H1 (cell line): ENCODE data around the gene FAM53C. TPM values are rescaled to one million over a fixed set of nuclear protein-coding genes. Genes with fewer than 3 reads are reported as not detected.

Experiments
- CTCF ChIA-PET: fragments of 300-600 bp; sonication (Branson Sonifier 250); formaldehyde crosslinking; loops from one replicate; lab custom pipeline; 2021; ENCODE audit not compliant: partially characterized antibody; lab: Charles Lee
- POLR2A ChIA-PET: fragments of 300-600 bp; sonication (Branson Sonifier 250); formaldehyde crosslinking; loops from one replicate; lab custom pipeline; 2021; ENCODE audit warnings: inconsistent platforms; ENCODE audit not compliant: partially characterized antibody; lab: Charles Lee
- DNase-seq, 2 experiments: peaks; one replicate each; pipeline versions ENCODE4 v3.0.0 to v3.0.0-alpha.2; 2010 to 2022; ENCODE audit warnings: low spot score in 2 of 2, low read depth in 1 of 2, mixed read lengths in 1 of 2
- FAIRE-seq: peaks from 2 replicates; lab custom pipeline; 2011; peaks lifted over from hg19 to GRCh38; lab: Jason Lieb, UNC
- H2AFZ ChIP-seq: 2 replicates; pipeline ENCODE4 v1.8.1; 2012; ENCODE audit warnings: low read length, inconsistent platforms
- H2AK5ac ChIP-seq: 2 replicates; pipeline ENCODE4 v1.6.1; 2013; ENCODE audit warnings: low read depth, low read length
- H2BK120ac ChIP-seq: replicated peaks from 2 replicates; pipeline ENCODE3; 2013; ENCODE audit warnings: low read depth, low read length, inconsistent platforms
- H2BK12ac ChIP-seq: 2 replicates; pipeline ENCODE4 v1.6.1; 2013; ENCODE audit warnings: low read depth, low read length
- H2BK15ac ChIP-seq: 2 replicates; pipeline ENCODE4 v1.6.1; 2013; ENCODE audit warnings: low read length
- H2BK20ac ChIP-seq: 2 replicates; pipeline ENCODE4 v1.6.1; 2013; ENCODE audit warnings: low read length
- H2BK5ac ChIP-seq: 2 replicates; pipeline ENCODE4 v1.6.1; 2013; ENCODE audit warnings: low read depth, low read length
- H3K14ac ChIP-seq: 2 replicates; pipeline ENCODE4 v1.6.1; 2013; ENCODE audit warnings: inconsistent platforms; ENCODE audit not compliant: insufficient read length
- H3K18ac ChIP-seq: 2 replicates; pipeline ENCODE4 v1.6.1; 2013; ENCODE audit warnings: low read length; ENCODE audit errors: extremely low read depth
- H3K23ac ChIP-seq: 2 replicates; pipeline ENCODE4 v1.6.1; 2013; ENCODE audit warnings: inconsistent platforms; ENCODE audit not compliant: insufficient read length
- H3K23me2 ChIP-seq: 2 replicates; pipeline ENCODE4 v1.6.1; 2013; ENCODE audit warnings: low read depth, low read length
- H3K27ac ChIP-seq: 2 replicates; pipeline ENCODE4 v1.6.1; 2011; ENCODE audit warnings: low read depth, low read length, inconsistent platforms
- H3K27me3 ChIP-seq, 4 experiments: replicated peaks in 1 of 4; 1 replicate in 1 of 4; 2 replicates in 3 of 4; pipeline versions ENCODE4 v1.6.1 to v1.8.1; 2011 to 2013; ENCODE audit warnings: low read length in 3 of 4, mild to moderate bottlenecking in 3 of 4, inconsistent platforms in 2 of 4, mixed read lengths in 2 of 4, moderate library complexity in 1 of 4; ENCODE audit not compliant: control insufficient read depth in 3 of 4, insufficient read depth in 3 of 4; ENCODE audit errors: extremely low read depth in 1 of 4
- H3K36me3 ChIP-seq, 4 experiments: 2 replicates each; pipeline versions ENCODE4 v1.6.1 to v1.8.1; 2011 to 2013; ENCODE audit warnings: mild to moderate bottlenecking in 4 of 4, low read length in 3 of 4, moderate library complexity in 2 of 4, control low read depth in 1 of 4, inconsistent platforms in 1 of 4; ENCODE audit not compliant: insufficient read depth in 4 of 4, control insufficient read depth in 2 of 4
- H3K4ac ChIP-seq: replicated peaks from 2 replicates; pipeline ENCODE3; 2013; ENCODE audit warnings: low read length, low read depth, mixed read lengths, inconsistent platforms; ENCODE audit not compliant: insufficient read length
- H3K4me1 ChIP-seq, 4 experiments: replicated peaks in 1 of 4; 1 replicate in 1 of 4; 2 replicates in 3 of 4; pipeline versions ENCODE4 v1.6.1 to v1.8.1; 2011 to 2013; ENCODE audit warnings: low read length in 3 of 4, inconsistent platforms in 2 of 4, mixed read lengths in 1 of 4; ENCODE audit not compliant: insufficient read depth in 4 of 4, control insufficient read depth in 3 of 4
- H3K4me2 ChIP-seq, 2 experiments: 2 replicates each; pipeline versions ENCODE4 v1.6.1 to v1.8.1; 2011 to 2013; ENCODE audit warnings: low read depth in 2 of 2, low read length in 2 of 2, control low read depth in 1 of 2, inconsistent platforms in 1 of 2, mild to moderate bottlenecking in 1 of 2; ENCODE audit not compliant: insufficient read depth in 1 of 2
- H3K4me3 ChIP-seq, 4 experiments: fragments of 200-600, 300-600 bp in 1 of 4; sonication (generic), shearing (Covaris generic), sonication (Bioruptor Twin) in 1 of 4; 2 replicates each; pipeline versions ENCODE4 v1.5.1 to v1.8.1; 2011 to 2016; ENCODE audit warnings: low read length in 4 of 4, low read depth in 3 of 4, control low read depth in 2 of 4, inconsistent platforms in 2 of 4, mild to moderate bottlenecking in 2 of 4, mixed read lengths in 1 of 4, moderate library complexity in 1 of 4; ENCODE audit not compliant: insufficient read depth in 2 of 4; ENCODE audit errors: extremely low read depth in 1 of 4
- H3K56ac ChIP-seq: replicated peaks from 2 replicates; pipeline ENCODE3; 2013; ENCODE audit warnings: low read depth, mild to moderate bottlenecking, mixed read lengths, low read length, inconsistent platforms; ENCODE audit not compliant: insufficient read length
- H3K79me1 ChIP-seq: 2 replicates; pipeline ENCODE4 v1.6.1; 2013; ENCODE audit warnings: low read depth, low read length, control low read depth
- H3K79me2 ChIP-seq, 2 experiments: 2 replicates each; pipeline versions ENCODE4 v1.6.1 to v1.8.1; 2012 to 2013; ENCODE audit warnings: low read length in 2 of 2, mild to moderate bottlenecking in 2 of 2, inconsistent platforms in 1 of 2; ENCODE audit not compliant: insufficient read depth in 2 of 2, control insufficient read depth in 1 of 2
- H3K9ac ChIP-seq, 4 experiments: replicated peaks in 1 of 4; 1 replicate in 1 of 4; 2 replicates in 3 of 4; pipeline versions ENCODE4 v1.6.1 to v1.8.1; 2011 to 2013; ENCODE audit warnings: low read depth in 3 of 4, low read length in 3 of 4, control low read depth in 2 of 4, mild to moderate bottlenecking in 2 of 4, moderate library complexity in 2 of 4, inconsistent platforms in 1 of 4; ENCODE audit errors: extremely low read depth in 1 of 4
- H3K9me3 ChIP-seq, 2 experiments: 2 replicates each; pipeline versions ENCODE4 v1.6.1 to v1.8.1; 2012 to 2013; ENCODE audit warnings: mild to moderate bottlenecking in 2 of 2, moderate library complexity in 2 of 2, control low read depth in 1 of 2, inconsistent platforms in 1 of 2, low read depth in 1 of 2, low read length in 1 of 2, mixed read lengths in 1 of 2; ENCODE audit not compliant: insufficient read depth in 2 of 2
- H4K20me1 ChIP-seq, 2 experiments: replicated peaks in 1 of 2; 2 replicates each; pipeline versions ENCODE3 to v1.8.1; 2011 to 2013; ENCODE audit warnings: inconsistent platforms in 2 of 2, low read length in 2 of 2, mild to moderate bottlenecking in 1 of 2; ENCODE audit not compliant: insufficient read depth in 2 of 2, control insufficient read depth in 1 of 2
- H4K5ac ChIP-seq: 2 replicates; pipeline ENCODE4 v1.6.1; 2013; ENCODE audit warnings: low read length, low read depth, mixed read lengths, inconsistent platforms; ENCODE audit not compliant: insufficient read length
- H4K8ac ChIP-seq: 2 replicates; pipeline ENCODE4 v1.8.0; 2013; ENCODE audit warnings: mild to moderate bottlenecking, moderate library complexity, low read length, inconsistent platforms; ENCODE audit not compliant: insufficient read depth; ENCODE audit errors: extremely low read depth
- H4K91ac ChIP-seq: replicated peaks from 2 replicates; pipeline ENCODE3; 2013; ENCODE audit warnings: low read length, mixed read lengths, inconsistent platforms; ENCODE audit not compliant: insufficient read length
- CHD2 ChIP-seq: IDR thresholded peaks from 2 replicates; pipeline ENCODE4 v1.6.1; 2012; ENCODE audit warnings: low read length, improper control_type of control experiment
- SP1 ChIP-seq: IDR thresholded peaks from 2 replicates; pipeline ENCODE4 v1.6.1; 2011; ENCODE audit warnings: low read depth, low read length
- WGBS, 2 experiments: shearing (Covaris generic) in 1 of 2; methylation state at CpG; one replicate each; pipeline versions ENCODE4 v1.1.6 to v1.1.7; 2013 to 2015; ENCODE audit warnings: low lambda C conversion rate in 2 of 2, mixed read lengths in 2 of 2, inconsistent platforms in 1 of 2, low coverage in 1 of 2, missing lambda C conversion rate in 1 of 2; ENCODE audit not compliant: insufficient replicate concordance in 2 of 2, insufficient coverage in 1 of 2, insufficient read length in 1 of 2; ENCODE audit errors: extremely low coverage in 1 of 2, missing lambda C conversion rate in 1 of 2; 5-methylcytosine and 5-hydroxymethylcytosine counted together
- polyA plus RNA-seq, 7 experiments: library from polyadenylated mRNA; depleted of rRNA in 3 of 7; stranded (reverse) in 5 of 7; unstranded in 2 of 7; fragments of >200 nt in 5 of 7; fragments of 200-250 nt in 2 of 7; gene quantifications; 1 replicate in 5 of 7; 2 replicates in 1 of 7; 4 replicates in 1 of 7; pipeline versions ENCODE4 v1.2.1 to v1.2.3, GENCODE V29; 2011 to 2013; ENCODE audit warnings: missing spikeins in 2 of 7, mixed read lengths in 2 of 7
- total RNA-seq: library from RNA; stranded (reverse); fragmentation: NEBNext Ultra II Directional; extraction: Animal tissue kit (Norgen Biotek cat#: 25700); gene quantifications from 2 replicates; pipeline ENCODE4 v1.2.1, GENCODE V29; 2021

The FAM53C gene
- total and polyA plus RNA-seq, 2 of the 8 experiments (the other 6 are each of a cell fraction or from before 2014, with no cell fraction given): 57.6 to 75.3 TPM

- no peak overlapping the region for H3K4ac ChIP-seq
- no peak overlapping the region for H4K8ac ChIP-seq
- no peak overlapping the region for H2AFZ ChIP-seq
- WGBS, 2 experiments: 88% methylated on average over 3 of the region's 3 CpGs; no CpG with 5 or more reads in 1 of the 2 experiments
- H4K5ac ChIP-seq: no peak overlapping the region
- H3K79me2 ChIP-seq: no peaks in the 10 kb centered on the region
- no peak overlapping the region for H4K91ac ChIP-seq
- H3K23ac ChIP-seq: no peak overlapping the region
- no peaks in the 10 kb centered on the region for H3K23me2 ChIP-seq
- H2BK12ac ChIP-seq: no peak overlapping the region
- no peaks in the 10 kb centered on the region for H4K20me1 ChIP-seq
- H3K9me3 ChIP-seq: no peaks in the 10 kb centered on the region
- peaks cover 5 to 31% (median 14%) of the 10 kb centered on the region in 4 experiments; a peak in 7 of 8 replicates for H3K36me3 ChIP-seq
- FAIRE-seq (no peak), DNase-seq (no peak)
- H3K56ac ChIP-seq: no peak overlapping the region
- H2BK120ac ChIP-seq: no peak overlapping the region
- H3K79me1 ChIP-seq: no peaks in the 10 kb centered on the region
- ChIA-PET CTCF (interaction anchor here (0.7 kb wide), 1 partner anchor 168 kb away, joined by 3 read pairs; no protein-coding TSS in a partner anchor), POLR2A (interaction anchor here (0.6 kb wide), 1 partner anchor 19 kb away, joined by 3 read pairs; no protein-coding TSS in a partner anchor)
- no peak overlapping the region for H2AK5ac ChIP-seq
- no peak overlapping the region for H3K14ac ChIP-seq
- no peak overlapping the region for H2BK20ac ChIP-seq
- H3K4me2 ChIP-seq: no peak overlapping the region
- H3K9ac ChIP-seq: no peak overlapping the region
- no peaks in the 10 kb centered on the region for H3K27me3 ChIP-seq
- H2BK5ac ChIP-seq: no peak overlapping the region
- no peaks in the 10 kb centered on the region for H3K4me1 ChIP-seq
- H3K4me3 ChIP-seq: no peak overlapping the region
- H3K18ac ChIP-seq: no peak overlapping the region
- no peak overlapping the region for H2BK15ac ChIP-seq
- H3K27ac ChIP-seq: no peak overlapping the region
- TF ChIP-seq CHD2 (no peak), SP1 (no peak)
Measured at GRCh38 chr5:138289296-138289695, 48.8 kb upstream of the FAM53C start.
